HG03342 (cell line): Measurements from ENCODE around the gene GTF2F2.
"Not testable (repeated sequence)": the region's sequence is repeated elsewhere in the genome, so short reads cannot be mapped to it uniquely, and the experiment has no call there.

Experiments
- ATAC-seq: cut with Tn5 transposase; IDR thresholded peaks from one replicate; pipeline ENCODE4 v1.9.1; 2021; ENCODE audit warnings: mild to moderate bottlenecking, moderate library complexity; ENCODE audit not compliant: unreplicated experiment

Gene GTF2F2

DNA sequence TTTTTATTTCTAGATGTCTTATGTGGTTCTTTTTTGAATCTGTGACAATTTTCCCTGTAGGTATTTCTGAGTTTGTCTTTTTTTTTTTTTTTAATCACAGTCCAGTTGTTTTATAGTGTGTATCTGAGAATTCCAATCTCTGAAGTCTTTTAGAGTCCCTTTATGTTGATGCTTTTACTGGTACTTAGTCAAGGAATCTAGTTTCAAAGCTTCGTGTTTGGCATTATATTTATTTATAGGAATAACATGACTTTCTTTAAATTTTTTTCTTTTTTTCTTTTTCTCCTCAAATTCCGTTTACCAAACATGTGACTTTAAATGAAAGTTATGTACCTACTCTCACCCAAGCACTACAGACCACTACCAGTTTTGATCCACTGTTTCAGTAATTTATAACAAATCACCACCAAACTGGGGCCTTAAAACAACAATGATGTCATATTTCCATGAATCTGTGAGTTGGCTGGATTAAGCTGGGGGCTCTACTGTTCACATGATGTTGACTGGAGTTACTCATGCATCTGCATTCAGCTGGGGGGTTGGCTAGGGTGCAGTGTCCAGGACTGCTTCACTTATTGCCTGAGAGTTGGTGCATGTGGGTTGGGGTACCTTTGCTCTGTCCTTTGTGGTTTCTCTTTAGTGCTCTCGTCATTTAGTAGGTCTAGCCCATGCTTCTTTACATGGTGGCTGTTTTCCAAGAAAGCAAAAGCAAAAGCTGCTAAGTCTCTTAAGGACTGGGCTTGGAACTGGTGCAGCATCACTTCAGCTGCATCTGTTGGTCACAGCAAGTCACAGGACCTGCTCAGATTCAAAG lies 58.2 kb downstream of the GTF2F2 start:
- no peak for ATAC-seq

DNA sequence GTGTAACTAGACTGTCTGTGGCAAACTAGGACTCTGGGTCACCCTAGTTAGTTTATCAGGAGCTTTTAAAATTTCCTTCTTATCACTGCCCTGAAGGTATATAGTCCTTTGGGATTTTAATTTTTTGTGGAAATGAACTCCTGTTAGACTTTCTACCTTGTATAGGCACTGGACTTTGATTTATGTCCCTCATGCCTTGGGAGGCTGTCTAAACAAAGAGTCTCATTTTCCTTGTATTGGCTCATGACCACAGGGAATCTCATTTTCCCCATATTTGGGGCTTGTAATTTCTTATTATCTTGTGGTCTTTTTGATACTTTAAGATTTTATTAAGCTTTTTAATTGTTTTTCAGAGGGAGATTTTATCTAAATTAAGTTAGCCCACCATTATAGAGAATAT lies 59.1 kb downstream of the GTF2F2 start:
- no peak for ATAC-seq

- no peak for ATAC-seq
Observed at GRCh38 chr13:45180303-45180702, 60.0 kb downstream of the GTF2F2 start.

DNA sequence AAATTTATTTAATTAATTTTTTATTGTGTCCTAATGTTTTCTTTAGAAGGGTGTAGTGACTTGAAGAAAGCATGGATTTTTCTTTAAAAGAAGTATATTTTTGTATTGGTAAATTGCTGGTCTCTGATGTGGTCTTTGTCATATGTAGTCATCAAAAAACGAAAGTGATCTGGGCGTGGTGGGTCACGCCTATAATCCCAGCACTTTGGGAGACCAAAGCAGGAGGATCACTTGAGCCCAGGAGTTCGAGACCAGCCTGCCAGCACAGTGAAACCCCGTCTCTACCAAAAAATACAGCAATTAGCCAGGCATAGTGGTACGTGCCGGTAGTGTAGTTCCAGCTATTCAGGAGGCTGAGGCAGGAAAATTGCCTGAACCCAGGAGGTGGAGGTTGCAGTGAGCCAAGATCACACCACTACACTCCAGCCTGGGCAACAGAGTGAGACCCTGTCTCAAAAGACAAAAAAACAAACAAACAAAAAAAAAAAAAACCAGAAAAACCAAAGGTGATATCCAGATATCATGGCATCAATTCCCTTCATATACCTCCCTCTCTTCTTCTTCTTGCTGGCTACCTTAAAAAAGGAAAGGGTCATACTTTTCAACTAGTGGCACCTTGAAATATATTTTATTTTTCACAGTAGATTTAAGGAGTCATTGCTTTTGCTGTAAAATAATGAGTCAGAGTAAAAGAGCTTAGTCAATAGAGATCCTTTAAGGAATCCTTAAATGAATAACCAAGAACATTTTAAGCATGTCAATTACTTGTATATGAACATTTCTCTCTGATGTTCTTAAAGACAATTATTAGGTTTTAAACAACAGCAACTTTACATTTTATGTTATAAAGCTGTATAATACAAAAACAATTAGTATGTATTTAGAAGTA lies 60.6 kb downstream of the GTF2F2 start:
- ATAC-seq: no peak

DNA sequence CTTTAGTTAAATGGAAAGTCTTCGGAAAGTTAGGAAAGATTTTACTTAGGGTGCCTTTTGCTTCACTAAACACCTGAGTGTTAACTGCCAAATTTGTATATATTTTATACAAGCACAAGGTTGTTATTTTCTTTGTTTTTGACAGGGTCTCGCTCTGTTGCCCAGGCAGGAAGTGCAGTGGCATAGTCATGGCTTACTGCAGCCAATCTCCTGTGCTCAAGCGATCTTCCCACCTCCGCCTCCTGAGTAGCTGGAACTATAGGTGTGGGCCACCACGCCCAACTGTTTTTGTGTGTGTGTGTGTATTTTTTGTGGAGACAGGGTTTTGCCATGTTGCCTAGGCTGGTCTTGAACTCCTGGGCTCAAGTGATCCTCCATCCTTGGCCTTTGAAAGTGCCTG lies 64.4 kb downstream of the GTF2F2 start:
- ATAC-seq: no peak

GRCh38 chr13:45185286-45185685 lies 65.0 kb downstream of the GTF2F2 start:
- no peak for ATAC-seq

GRCh38 chr13:45189077-45189476 lies 68.8 kb downstream of the GTF2F2 start:
- ATAC-seq: not testable (repeated sequence)

DNA sequence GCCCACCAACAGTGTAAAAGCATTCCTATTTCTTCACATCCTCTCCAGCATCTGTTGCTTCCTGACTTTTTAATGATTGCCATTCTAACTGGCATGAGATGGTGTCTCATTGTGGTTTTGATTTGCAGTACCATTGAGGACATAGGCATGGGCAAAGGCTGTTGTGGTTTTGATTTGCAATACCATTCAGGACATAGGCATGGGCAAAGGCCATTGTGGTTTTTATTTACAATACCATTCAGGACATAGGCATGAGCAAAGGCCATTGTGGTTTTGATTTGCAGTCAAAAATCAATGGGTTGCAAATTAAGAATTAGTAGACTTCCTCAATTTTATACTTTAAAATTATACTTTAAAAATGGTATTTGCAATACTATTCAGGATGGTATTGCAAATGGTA lies 69.2 kb downstream of the GTF2F2 start:
- ATAC-seq: not testable (repeated sequence)

DNA sequence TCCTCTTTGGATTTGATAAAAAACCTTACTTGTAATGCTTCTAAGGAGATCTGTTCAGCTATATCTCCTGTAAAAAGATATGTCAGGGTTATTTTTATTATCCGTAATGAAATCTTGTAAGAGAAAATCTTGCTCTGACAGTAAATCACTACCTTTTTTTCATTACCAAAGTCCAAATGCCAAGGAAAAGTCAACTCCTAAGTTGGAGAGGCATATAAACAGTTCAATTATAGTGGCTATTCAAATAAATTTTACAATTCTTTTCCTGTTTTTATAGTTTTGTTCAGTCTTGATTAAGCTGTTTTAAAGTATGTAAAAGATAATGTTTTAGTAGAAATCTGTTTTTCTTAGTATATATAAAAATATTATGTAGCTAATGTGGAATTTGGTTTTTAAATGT lies 71.6 kb downstream of the GTF2F2 start:
- no peak for ATAC-seq

- ATAC-seq: no peak
Observed at GRCh38 chr13:45194081-45194939, 74.0 kb downstream of the GTF2F2 start.

GRCh38 chr13:45195421-45195820 lies 75.1 kb downstream of the GTF2F2 start:
- no peak for ATAC-seq

GRCh38 chr13:45196096-45196495 lies 75.8 kb downstream of the GTF2F2 start:
- no peak for ATAC-seq

DNA sequence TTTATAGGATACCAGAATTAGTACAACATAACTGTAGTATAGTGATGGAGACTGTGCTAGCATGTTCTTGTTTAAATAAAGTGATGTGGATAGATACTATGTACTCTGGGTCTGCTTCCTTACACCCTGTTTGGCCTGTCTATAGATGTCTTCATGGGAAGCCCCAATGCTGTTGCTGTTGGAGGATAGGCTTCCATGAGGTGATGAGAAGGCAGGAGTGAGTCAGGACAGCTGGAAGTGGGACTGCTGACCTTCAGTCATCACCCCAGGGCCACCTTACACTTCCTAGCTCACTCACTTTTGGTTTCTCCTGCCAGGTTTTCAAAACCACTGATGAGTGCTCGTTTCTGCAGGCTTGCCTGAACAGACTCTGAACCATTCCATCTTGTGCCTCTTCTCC lies 76.3 kb downstream of the GTF2F2 start:
- peak; percentile 44 for ATAC-seq

GRCh38 chr13:45198041-45198440 lies 77.7 kb downstream of the GTF2F2 start:
- no peak for ATAC-seq

- no peak for ATAC-seq
Observed at GRCh38 chr13:45198924-45199323, 78.6 kb downstream of the GTF2F2 start.

DNA sequence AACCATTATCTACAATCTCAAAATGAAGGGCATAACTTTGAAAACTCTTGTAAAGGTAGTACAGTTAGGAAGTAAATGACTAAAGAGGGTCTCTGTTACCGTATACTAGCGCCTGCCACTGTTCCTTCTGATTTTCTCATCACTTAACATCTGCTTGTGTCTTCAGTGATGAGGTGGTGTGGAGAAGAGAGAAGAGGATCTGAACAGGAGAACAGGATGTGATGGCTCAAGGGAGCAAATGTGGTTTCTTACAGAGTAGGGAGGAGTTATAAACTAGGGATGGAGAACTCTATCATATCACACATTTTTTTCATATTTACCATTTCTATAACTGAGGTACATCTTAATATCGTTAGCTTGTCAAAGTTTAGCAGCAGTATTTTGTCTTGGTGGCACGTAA lies 79.4 kb downstream of the GTF2F2 start:
- no peak for ATAC-seq

DNA sequence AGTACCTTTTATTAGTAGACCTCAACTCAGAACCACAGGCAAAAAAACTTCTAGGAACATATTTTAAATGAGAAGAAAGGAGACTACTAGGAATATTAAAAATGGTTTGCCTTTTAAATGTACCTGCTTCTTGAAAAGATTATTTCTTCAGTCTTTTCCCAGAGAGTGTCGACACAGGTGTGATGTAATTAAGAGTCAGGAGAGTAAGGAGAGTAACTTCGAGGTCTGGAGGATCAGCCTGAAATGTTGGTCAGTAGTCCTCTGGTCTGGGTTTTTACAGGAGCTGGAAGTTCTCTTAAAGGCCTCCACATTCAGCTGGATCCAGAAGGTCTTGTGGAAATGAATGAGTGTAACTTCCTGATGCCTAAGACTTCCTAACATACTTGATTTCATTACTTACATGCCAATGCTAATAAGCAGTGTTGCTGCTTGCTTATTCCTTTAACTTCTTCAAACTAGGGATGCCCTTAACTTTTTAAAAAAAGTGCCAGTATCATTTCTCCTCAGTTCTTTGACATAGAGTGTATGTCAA lies 80.5 kb downstream of the GTF2F2 start, which contains the start of gene KCTD4:
TSS of gene KCTD4 (minus strand) at position 345 of the 532 bp plus-strand sequence. CDS start 6,478 bp downstream, outside the sequence.
- no peak for ATAC-seq

GRCh38 chr13:45205124-45205523 lies 84.8 kb downstream of the GTF2F2 start:
- ATAC-seq: no peak

GRCh38 chr13:45206340-45206739 lies 86.0 kb downstream of the GTF2F2 start:
- peak; percentile 49 for ATAC-seq

DNA sequence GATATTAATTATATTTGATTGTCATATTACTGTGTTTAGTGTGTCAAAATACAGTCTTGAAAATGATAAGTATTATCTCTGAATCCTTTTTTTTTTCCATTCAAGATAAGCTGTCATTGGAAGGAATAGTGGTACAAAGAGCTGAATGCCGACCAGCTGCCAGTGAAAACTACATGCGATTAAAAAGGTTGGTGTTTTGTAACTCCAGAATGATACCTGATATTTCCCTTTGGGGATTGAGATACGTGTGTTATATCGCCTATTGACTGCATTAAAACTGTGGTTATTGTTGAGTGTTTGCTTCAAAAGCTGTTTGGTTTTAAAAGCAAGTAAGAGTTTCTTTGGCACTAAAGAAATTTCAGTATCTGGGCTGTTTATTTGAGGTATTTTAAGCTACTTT lies 87.0 kb downstream of the GTF2F2 start:
- ATAC-seq: no peak

- no peak for ATAC-seq
Observed at GRCh38 chr13:45208132-45208531, 87.8 kb downstream of the GTF2F2 start.
